ENCODE data around the gene VSTM4.

The VSTM4 gene

DNA sequence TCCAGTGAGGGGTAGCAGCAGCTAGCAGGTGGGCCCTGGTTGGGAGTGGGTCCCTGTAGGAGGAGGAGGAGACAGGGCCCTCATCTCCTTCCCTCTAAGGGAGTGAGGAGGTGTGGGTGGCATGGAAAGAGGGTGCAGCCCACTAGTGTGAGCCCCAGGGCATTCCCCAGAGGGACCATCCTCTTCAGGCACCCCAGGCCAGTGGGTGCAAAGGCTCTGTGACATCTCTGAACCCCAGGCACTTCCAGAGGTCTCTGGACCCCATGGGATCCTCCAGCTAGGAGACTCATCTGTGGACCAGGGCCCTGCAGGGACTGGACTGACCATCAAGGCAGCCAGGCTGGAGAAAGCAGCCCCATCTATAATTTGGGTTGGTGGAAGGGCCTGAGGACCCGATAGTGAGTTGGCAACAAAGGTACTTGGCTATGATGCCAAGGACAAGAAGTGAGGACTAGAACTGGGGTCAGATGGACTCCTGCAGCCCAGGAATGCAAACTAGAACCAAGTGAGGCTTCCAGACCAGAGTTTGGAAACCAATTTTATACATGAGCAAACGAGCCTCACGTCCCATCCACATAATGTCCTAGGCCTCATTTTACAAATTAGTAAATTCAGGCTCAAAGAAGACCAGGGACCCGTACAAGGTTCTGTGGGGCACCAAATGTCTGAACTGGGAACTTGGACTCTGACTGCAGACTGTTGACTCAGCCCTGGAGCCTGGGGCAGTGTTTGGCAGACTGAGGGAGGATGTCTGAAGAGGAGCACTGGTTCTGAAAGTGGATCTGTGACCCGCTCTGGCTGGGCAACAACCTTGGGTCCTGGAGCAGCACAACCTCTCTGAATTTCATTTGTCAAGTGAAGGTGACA, 1.4 kb upstream of the VSTM4 start:
- no peak for DNase-seq (ENCODE audit: low spot score)

DNA sequence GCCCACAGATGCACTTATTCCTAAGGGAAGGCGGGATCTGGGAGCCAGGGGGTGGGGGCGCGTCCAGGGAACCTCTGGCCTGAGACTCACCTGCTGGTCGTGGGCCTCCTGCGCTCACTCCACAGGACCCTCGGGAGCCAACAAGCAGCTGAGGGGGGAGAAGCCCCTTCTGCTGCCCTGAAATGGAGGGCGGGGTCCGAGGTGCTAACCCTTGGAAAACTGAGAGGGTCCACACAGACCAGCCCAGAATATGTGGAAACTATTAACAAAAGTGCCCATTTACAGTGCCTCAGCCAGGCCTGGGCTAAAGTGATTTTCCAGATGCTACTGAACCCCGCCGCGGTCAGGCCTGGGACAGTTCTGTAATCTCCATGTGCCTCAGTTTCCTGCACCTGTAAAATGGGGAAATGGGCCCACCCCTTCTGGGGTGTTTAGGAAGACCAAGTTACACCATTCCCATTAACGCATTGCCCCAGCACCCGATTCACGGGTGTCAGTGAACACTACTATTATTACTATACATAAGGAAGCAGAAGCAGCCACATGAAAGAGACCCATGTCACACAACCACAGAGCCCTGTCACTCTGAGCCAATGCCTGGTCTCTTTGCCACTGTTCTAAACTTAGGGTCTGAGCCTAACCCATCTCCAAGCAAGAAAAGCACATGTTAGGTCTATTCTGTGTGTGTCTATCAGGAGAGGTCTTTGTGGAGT, 630 bp upstream of the VSTM4 start:
- DNase-seq (ENCODE audit: low spot score), result no peak

DNA sequence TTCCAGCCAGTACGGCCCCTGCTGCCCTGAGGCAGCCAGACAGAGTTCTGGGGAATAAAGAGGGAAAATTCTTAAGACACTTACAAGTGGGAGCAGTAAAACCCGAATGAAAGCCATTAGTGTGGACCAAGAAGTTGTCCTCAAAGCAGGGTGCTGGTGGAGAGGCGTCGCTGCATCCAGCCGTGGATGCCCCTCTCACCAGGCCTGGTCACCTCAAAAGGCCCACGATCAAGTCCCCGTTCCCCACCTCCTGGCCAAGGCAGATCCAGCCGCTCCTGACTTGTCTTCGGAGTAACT, 656 bp downstream of the VSTM4 start:
- DNase-seq (ENCODE audit: low spot score), result no peak

DNA sequence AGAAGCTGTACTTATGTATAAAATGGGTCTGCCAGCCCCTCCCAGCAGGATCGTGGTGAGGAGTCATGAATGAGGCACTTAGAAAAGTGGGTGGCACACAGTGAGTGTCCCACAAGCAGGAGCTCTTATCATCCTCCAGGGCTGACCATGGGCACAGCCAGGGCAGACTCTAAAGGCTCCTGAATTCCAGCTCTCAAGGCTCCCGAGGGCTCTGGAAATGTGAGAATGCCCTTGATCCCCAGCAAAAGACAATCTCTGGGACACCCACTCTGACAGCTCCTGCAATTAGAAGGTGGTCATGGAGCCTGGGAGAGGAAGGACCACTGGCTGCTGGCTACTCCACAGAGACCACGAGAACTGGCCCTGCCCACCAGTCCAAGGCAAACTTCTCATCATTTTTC, 1.6 kb downstream of the VSTM4 start:
- no peak for DNase-seq (ENCODE audit: low spot score)

DNA sequence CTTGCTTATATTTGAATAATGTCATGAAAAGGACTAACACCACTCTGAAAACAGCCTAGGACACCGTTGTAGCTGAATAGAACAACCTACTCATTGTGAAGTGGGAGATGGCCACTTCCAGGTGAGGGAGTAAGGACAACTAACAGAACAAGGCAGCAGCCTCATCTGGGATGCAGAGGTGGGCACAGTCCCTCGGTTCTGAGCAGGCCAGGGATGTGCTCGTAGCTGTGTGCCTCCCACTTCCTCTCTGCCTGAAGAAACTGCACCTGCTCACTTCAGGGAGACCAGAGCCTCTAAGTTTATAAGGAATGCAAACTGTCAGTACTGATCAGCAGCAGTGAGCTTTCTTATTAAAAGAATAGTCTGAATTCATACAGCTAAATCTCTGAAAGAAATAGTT, 2.5 kb downstream of the VSTM4 start:
- DNase-seq (ENCODE audit: low spot score), result no peak

DNA sequence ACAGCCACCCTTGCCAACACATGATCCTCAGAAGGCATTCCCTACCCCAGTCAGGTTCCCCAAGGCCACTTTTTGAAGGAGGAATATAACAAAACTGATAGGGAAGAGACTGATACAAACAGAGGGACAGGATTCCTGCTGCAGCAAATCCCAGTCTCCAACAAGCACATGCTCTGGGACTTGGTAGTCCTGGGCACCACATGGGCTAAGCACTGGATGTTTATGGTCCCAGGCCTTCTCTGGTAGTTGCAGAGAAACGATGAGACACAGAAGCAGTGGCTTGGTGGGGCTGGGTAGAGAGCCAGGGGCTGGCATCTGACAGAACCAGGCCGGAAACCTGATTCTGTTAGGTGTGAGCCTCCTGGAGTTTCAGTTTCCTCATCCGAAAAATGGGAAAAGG, 3.2 kb downstream of the VSTM4 start:
- DNase-seq (ENCODE audit: low spot score), result no peak

DNA sequence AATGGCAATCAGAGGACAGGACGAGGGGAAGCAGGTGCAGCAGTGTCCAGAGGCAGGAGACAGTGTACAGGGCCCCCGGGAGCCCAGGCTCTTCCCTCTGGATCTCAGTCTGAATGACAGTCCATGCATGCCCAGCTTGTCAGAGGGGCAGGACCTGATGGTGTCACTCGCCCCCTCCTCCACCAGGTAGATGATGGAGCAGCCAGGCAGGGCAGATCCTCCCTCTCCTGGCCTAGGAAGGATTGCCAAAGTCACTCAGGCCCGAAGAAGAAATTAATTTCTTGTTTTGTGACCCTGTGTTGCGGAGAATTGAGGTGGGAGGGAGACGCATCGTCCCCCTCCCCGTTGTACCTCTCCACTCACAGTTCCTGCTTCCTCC, 4.0 kb downstream of the VSTM4 start:
- DNase-seq (ENCODE audit: low spot score), result no peak

DNA sequence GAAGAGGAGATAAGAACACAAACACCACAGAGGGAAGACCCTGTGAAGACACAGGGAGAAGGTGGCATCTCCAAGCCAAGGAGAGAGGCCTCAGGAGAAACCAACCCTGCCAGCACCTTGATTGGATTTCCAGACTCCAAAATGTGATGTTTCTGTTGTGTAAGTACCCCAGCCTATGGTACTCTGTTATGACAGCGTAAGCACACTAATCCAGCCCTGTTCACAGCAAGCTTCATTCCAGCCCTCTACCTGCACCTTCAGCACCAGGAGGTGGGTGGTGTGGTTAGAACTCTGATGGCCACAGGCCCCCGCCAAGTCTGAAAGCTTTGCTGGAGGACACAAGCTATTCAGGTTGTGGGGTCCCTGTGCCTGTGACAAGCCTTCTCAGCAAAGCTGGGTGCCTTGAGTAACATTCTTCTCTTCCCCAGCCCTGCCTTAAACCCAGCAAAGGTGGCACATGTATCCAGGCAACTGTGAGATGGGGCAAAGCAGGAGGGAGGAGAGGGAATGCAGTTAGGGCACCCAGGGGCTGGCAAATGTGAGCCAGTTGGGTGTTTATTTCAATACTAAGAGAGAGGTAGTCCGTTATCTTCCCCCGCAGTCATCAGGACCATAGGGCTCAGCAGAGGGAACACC, 4.5 kb downstream of the VSTM4 start:
- no peak for DNase-seq (ENCODE audit: low spot score)

DNA sequence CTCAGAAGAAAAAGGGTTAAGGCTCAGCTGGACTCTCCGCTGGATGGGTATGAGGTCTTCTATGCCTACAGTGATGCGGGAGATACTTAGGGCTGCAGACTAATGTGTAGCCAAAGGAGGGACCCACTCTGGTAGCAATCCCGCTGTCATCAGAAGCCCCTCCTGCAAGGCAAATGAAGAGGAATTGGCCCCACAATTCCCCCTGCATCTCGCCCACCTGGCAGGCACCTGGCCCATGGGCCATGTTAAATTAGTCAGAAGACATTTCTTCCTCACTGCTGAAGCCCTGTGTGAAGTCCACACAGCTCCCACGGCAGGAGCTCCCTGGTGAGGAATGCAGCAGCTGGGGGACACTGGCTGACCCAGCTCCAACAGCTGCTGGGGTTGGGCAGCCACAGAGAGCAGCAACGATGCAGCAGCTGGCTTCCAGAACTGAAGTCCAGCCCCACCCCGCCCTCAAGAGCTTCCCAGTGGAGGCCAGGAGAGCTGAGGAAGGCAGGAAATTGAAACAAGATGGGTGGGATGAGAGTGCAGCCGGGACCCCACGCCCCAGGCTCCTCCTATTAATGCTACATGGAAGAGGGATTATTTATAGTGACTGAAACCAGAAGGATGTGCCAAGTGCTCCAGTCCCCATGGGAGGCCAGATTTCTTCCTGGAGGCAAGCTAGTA, 5.5 kb downstream of the VSTM4 start:
- no peak for DNase-seq (ENCODE audit: low spot score)

DNA sequence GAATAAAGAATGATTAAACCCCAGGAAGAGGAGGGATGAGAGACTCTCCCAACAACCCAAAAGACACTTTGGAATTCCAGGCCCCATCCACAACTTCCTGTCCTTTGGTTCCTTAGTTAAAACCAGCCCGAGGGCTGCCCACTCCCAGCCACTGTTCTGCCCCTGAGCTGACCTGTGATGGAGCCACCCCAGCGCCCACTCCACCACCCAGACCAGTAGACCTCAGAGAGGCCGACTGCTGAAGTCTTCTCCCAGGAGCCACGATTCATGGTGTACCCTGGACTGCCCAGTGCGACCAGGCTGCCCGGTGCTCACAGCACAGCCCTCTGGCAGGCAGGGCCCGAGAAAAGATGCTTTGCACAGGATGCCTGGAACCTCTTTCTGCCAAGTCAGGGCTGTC, 6.7 kb downstream of the VSTM4 start:
- no peak for DNase-seq (ENCODE audit: low spot score)

DNA sequence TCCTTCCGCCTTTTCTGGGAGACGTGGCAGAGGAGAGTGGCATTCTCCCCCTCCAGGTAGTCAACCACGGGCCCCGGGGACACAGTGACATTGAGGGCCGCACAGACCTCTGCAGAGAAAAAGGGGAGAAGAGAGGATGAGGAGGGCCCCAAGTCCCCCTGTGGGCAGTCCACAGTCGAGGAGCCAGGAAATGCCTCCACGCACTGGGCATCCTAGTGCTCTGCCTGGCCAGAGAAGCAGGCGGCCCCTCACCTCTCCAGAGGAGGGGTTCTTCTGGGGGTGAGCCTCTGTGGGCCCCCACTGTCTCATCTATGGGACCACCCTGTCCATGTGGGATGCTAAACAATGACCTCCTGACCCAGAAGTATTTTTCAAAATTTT, 7.4 kb downstream of the VSTM4 start:
- no peak for DNase-seq (ENCODE audit: low spot score)

DNA sequence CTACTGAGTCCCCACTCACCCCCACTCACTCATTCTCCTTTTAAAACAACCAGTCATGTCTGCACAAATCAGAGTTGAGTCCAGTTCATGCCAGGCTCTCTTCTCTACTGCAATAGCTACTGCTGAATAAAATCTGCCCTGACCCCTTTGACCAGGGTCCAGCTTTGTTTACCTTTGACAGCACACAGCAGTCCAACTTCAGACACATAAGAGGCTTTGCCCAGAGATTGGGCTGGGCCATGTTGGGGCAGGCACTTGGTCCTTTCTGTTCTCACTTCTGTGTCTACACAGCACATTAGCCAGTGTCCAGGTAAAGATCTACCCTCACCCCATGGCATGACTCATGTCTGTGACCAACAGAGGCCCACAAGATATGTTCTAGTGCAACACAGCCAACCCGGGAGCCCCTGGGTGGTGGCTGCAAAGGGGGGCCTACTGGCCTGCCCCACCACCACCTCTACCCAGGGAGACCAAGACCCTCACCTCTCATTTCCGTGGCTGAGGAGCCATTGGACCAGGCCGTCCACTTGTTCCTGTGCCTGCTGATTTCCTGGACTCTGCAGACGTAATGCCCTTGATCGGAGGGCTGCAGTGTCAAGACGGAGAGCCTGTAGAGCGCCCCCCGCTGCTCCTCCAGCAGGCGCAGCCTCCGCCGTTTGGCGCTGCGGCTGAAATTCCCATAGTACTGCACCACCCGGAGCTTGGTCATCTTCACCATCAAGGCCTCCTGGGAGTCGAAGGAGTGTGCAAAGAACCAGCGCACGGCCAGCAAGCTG, 8.0 kb downstream of the VSTM4 start:
- no peak for DNase-seq (ENCODE audit: low spot score)

DNA sequence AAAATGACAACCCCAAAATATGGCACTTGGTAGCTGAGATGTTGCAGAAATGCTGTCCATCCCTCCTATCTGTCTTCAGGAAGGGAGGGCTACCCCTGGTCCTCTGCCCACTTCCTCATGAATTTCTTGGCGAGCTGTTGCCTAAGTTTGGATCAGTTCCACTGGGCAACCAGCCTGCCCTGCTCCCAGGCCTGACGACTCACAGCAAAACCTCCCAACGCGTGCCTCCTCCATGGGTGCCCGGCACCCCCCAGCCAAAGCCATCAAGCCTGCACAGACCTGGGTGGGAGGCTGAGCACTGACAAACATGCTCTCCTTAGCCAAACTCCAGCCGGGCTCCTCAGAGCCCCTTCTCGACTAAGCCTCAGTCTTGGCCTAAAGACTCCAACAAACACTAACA, 8.9 kb downstream of the VSTM4 start:
- no peak for DNase-seq (ENCODE audit: low spot score)

DNA sequence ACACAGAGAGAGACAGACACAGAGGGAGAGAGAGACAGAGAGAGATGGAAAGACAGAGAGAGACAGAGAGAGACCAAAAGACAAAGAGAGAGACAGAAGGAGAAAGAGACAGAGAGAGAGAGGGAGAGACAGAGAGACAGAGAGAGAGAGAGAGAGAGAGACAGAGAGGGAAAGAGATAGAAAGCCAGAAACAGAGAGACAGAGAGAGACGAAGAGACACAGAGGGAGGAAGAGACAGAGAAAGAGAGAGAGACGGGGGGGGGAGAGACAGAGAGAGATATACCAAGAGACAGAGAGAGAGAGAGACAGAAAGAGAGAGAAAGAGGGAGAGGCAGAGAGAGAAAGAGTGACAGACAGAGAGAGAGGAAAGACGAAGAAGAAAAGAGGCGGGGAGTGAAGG, 10.2 kb downstream of the VSTM4 start:
- DNase-seq (ENCODE audit: low spot score), result no peak

DNA sequence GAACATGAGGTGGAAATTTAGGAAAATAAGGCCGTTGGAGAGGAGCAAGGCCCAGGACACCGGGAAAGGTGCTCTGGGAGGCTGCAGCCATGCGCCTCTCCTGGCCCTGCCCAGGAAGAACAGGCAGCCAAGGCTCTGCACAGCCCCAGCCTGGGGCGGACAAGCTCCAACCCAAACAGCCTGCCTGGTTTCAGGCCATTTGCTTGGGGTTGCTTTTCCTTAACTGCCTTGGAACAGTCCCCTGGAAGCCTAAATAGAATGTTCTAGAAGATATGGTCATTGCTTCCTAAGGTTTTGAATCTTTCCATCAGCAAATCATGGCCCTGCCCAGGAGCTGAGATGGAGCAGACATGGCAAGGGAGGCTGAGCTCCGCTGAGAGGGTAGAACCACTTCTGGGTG, 11.0 kb downstream of the VSTM4 start:
- DNase-seq (ENCODE audit: low spot score), result no peak

DNA sequence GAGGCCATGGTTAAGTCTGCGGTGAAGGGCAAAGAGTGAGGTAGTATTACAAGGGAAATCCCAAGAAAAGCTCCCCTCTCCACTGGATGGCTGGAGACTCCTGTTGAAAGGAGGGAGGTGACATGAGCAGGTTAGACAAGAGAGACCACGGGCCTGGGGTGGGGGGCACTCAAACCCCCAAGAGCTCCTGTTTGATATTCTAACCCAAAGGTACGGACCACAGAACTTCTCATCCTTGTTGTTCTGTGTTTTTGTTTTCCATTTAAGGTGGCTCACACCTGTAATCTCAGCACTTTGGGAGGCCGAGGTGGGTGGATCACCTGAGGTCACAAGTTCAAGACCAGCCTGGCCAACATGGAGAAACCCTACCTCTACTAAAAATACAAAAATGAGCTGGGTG, 11.6 kb downstream of the VSTM4 start:
- no peak for DNase-seq (ENCODE audit: low spot score)

DNA sequence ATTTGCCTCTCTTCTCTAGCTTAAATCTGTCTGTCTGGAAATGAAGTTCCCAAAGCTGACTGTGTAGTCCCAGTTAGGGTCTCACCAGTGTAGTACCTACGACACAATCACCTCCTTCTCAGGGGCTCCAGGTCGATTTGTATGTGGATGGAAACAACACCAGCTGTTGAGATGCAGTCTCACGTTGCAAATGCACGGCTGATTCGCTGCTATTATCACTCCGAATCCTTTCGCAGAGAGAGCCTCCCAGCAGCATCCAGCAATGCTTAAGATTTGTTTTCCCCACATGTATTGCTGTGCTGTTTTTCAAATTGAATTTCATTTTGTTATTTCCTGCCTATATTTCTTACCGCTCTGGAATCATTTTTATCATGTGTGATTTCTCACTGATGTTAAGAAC, 16.3 kb downstream of the VSTM4 start:
- DNase-seq (ENCODE audit: low spot score), result no peak

DNA sequence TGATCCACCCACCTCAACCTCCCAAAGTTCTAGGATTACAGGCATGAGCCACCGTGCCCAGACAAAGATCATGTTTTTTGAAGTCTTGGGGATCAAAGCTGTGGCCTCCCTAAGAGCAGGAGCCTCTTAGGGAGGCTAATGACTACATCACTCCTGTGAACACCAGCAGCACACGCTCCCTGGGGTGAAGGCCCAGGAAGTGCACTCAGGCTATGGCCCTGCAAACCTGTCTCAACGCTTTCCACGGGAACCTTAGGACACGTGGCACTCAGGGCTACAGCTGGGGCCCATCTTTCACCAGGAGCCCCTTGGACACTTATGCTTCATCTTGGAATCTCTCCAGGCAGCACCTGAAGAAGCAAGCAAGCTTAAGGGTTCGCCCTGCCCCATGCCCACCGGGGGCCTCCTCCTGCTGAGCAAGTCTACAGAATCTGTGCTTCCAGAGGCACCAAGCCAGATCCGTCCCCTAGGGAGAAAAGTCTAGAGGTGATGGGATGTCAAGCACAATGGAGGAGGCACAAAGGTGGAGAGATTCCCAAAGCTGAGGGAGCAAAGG, 18.4 kb downstream of the VSTM4 start:
- no peak for DNase-seq (ENCODE audit: low spot score)

DNA sequence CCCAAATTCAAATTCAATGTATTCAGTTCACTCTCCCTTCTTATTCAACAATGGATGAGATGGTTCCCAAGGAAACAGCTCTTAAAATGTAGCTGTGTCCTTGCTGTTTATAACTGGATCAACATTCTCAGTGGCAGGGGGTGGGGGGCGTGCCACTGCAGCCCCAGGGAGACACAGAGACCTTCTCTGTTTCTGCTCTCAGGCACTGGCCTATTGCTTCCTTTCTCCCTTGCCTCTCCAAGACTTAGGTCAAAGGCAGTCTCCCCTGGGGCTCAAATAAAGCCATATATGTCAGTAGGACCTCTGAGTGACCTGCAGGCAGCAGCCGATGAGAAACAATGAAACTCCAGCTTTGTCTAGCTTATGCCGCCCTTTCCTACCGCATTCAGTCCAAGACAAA, 20.7 kb downstream of the VSTM4 start:
- no peak for DNase-seq (ENCODE audit: low spot score)

DNA sequence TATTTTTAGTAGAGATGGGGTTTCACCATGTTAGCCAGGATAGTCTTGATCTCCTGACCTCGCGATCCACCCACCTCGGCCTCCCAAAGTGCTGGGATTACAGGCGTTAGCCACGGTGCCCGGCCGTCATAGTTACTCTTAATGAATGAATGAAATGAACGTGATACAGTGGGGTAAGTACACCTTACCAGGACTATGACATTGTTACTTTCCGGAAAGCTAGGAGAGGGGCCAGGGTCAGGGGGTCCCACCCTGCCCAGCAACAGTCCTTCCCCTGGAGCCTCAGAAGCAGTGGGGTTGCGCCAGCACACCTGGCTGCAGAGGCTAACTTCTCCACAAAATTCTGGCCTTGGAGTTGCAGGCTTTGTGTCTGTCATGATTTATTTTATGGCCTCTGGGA, 21.4 kb downstream of the VSTM4 start:
- no peak for DNase-seq (ENCODE audit: low spot score)

DNA sequence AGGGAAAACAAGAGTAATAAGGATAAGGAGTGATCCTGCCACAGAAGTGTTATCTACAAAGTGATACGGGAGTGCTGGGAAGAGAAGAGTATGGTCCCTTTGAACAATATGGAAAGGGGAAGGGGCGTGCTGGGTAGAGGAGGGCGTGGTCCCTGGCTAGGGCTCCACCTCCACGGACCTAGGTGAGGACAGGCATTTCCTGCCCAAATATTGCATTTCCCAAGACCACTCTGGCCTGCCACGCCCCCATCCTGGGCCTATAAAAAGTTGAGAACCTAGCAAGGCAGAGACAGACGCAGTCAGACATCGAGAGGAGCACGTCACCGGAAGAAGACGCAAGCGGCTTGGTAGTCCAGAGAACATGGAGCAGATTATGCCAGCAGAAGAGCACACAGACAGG, 22.8 kb downstream of the VSTM4 start:
- no peak for DNase-seq (ENCODE audit: low spot score)

All from CD4-positive, alpha-beta T cell treated with Interleukin-2 at 100 ng/mL for 4 hours (primary cell).